ENCODE results near the gene CNTN5. TPM values are rescaled to one million over a fixed set of nuclear protein-coding genes. Genes with fewer than 3 reads are reported as not detected.

CNTN5 gene
- total RNA-seq, 2 experiments from 2014 or later, result not detected

- TF ChIP-seq, protein P1, sequence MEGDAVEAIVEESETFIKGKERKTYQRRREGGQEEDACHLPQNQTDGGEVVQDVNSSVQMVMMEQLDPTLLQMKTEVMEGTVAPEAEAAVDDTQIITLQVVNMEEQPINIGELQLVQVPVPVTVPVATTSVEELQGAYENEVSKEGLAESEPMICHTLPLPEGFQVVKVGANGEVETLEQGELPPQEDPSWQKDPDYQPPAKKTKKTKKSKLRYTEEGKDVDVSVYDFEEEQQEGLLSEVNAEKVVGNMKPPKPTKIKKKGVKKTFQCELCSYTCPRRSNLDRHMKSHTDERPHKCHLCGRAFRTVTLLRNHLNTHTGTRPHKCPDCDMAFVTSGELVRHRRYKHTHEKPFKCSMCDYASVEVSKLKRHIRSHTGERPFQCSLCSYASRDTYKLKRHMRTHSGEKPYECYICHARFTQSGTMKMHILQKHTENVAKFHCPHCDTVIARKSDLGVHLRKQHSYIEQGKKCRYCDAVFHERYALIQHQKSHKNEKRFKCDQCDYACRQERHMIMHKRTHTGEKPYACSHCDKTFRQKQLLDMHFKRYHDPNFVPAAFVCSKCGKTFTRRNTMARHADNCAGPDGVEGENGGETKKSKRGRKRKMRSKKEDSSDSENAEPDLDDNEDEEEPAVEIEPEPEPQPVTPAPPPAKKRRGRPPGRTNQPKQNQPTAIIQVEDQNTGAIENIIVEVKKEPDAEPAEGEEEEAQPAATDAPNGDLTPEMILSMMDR (IDR thresholded peaks at IDR 0.05), result no peak
- H3K27ac Mint-ChIP-seq, result no peak overlapping the region
- intact Hi-C loops (cut with DNase I, micrococcal nuclease), result no loop called here
- no peaks in the 10 kb centered on the region for H3K27me3 ChIP-seq (ENCODE audit: control insufficient read depth in 1 of 2, insufficient read depth in 2 of 2, low read length in 2 of 2)
- no peaks in the 10 kb centered on the region for H3K4me1 Mint-ChIP-seq (ENCODE audit: low read depth)
- no peaks in the 10 kb centered on the region for H3K36me3 Mint-ChIP-seq (ENCODE audit: low read depth)
- H3K9me3 ChIP-seq (ENCODE audit: control insufficient read depth in 1 of 2, insufficient read depth in 1 of 2, low read length in 2 of 2), result peaks cover 0 to 8% of the 10 kb centered on the region in 2 experiments
- no peak overlapping the region for H3K4me3 ChIP-seq (ENCODE audit: low read length)
- no peaks in the 10 kb centered on the region for H3K4me1 ChIP-seq (ENCODE audit: insufficient read depth, low read length)
- H3K4me3 Mint-ChIP-seq, result no peak overlapping the region
- peaks cover 8% of the 10 kb centered on the region for H3K9me3 Mint-ChIP-seq
- no peaks in the 10 kb centered on the region for H3K36me3 ChIP-seq (ENCODE audit: insufficient read depth, low read length)
- no peak overlapping the region for H3K27ac ChIP-seq (ENCODE audit: low read depth in 1 of 2, low read length in 2 of 2)
- no peaks in the 10 kb centered on the region for H3K27me3 Mint-ChIP-seq
- CTCF ChIA-PET, result no interaction called here
- DNase-seq, result no peak
- POLR2A ChIA-PET, result no interaction called here
- no peak for ATAC-seq (ENCODE audit: poor library complexity)
Measured at GRCh38 chr11:99567334-99567956, 546.7 kb downstream of the CNTN5 start.

GRCh38 chr11:99568808-99569207 is 548.1 kb downstream of the CNTN5 start:
- H3K4me1 ChIP-seq (ENCODE audit: insufficient read depth, low read length), result no peaks in the 10 kb centered on the region
- H3K4me3 ChIP-seq (ENCODE audit: low read length), result no peak overlapping the region
- H3K36me3 Mint-ChIP-seq (ENCODE audit: low read depth), result no peaks in the 10 kb centered on the region
- H3K27ac ChIP-seq (ENCODE audit: low read depth in 1 of 2, low read length in 2 of 2), result no peak overlapping the region
- H3K27me3 ChIP-seq (ENCODE audit: control insufficient read depth in 1 of 2, insufficient read depth in 2 of 2, low read length in 2 of 2), result no peaks in the 10 kb centered on the region
- intact Hi-C loops (cut with DNase I, micrococcal nuclease), result no loop called here
- ChIA-PET CTCF (no interaction called here), POLR2A (no interaction called here)
- no peak overlapping the region for H3K27ac Mint-ChIP-seq
- H3K9me3 ChIP-seq (ENCODE audit: control insufficient read depth in 1 of 2, insufficient read depth in 1 of 2, low read length in 2 of 2), result peaks cover 3 to 4% of the 10 kb centered on the region in 2 experiments
- no peaks in the 10 kb centered on the region for H3K4me1 Mint-ChIP-seq (ENCODE audit: low read depth)
- no peaks in the 10 kb centered on the region for H3K27me3 Mint-ChIP-seq
- peaks cover 10% of the 10 kb centered on the region for H3K9me3 Mint-ChIP-seq
- no peak overlapping the region for H3K4me3 Mint-ChIP-seq
- TF ChIP-seq, protein P1 (IDR thresholded peaks at IDR 0.05), result no peak
- DNase-seq, result no peak
- no peak for ATAC-seq (ENCODE audit: poor library complexity)
- H3K36me3 ChIP-seq (ENCODE audit: insufficient read depth, low read length), result no peaks in the 10 kb centered on the region

DNA sequence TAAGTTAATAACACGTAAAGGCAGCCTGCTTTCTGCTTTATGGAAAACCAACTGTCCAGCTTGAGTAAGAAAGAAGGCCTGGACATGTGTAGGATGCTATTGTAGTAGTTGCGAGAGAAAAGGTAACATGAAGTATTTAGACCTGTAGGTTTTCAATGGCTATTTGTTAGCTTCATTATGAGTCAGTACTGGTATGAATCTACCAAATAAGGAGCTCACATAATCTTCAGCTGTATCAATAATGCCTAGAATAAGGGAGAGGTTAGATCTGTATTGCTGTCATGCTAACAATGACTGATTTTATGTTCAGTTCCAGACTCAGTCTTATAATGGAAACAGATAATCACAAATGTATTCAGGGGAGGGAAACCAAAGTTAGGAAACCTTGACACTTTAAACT is 550.3 kb downstream of the CNTN5 start:
- Histone ChIP-seq H3K27ac (ENCODE audit: low read depth in 1 of 2, low read length in 2 of 2) (no peak overlapping the region), H3K27me3 (ENCODE audit: control insufficient read depth in 1 of 2, insufficient read depth in 2 of 2, low read length in 2 of 2) (no peaks in the 10 kb centered on the region), H3K36me3 (ENCODE audit: insufficient read depth, low read length) (no peaks in the 10 kb centered on the region), H3K4me1 (ENCODE audit: insufficient read depth, low read length) (no peaks in the 10 kb centered on the region), H3K4me3 (ENCODE audit: low read length) (no peak overlapping the region), H3K9me3 (ENCODE audit: control insufficient read depth in 1 of 2, insufficient read depth in 1 of 2, low read length in 2 of 2) (peaks cover 3 to 4% of the 10 kb centered on the region in 2 experiments)
- H3K27me3 Mint-ChIP-seq, result no peaks in the 10 kb centered on the region
- ATAC-seq (ENCODE audit: poor library complexity), result no peak
- DNase-seq, result no peak
- TF ChIP-seq, protein P1 (IDR thresholded peaks at IDR 0.05), result no peak
- CTCF ChIA-PET, result no interaction called here
- intact Hi-C loops (cut with DNase I, micrococcal nuclease), result no loop called here
- POLR2A ChIA-PET, result no interaction called here
- peaks cover 20% of the 10 kb centered on the region for H3K9me3 Mint-ChIP-seq
- no peak overlapping the region for H3K4me3 Mint-ChIP-seq
- no peak overlapping the region for H3K27ac Mint-ChIP-seq
- no peaks in the 10 kb centered on the region for H3K4me1 Mint-ChIP-seq (ENCODE audit: low read depth)
- H3K36me3 Mint-ChIP-seq (ENCODE audit: low read depth), result no peaks in the 10 kb centered on the region

All from CD4-positive, alpha-beta T cell (primary cell).